HG02678 (cell line): Measurements from ENCODE around the gene BCL6B.
"Not testable (repeated sequence)": the region's sequence is repeated elsewhere in the genome, so short reads cannot be mapped to it uniquely, and the experiment has no call there.

Experiments used
- ATAC-seq: cut with Tn5 transposase; IDR thresholded peaks from one replicate; pipeline ENCODE4 v1.9.1; 2021; ENCODE audit warnings: mild to moderate bottlenecking, moderate library complexity; ENCODE audit not compliant: unreplicated experiment

Gene BCL6B

GRCh38 chr17:7050583-7050982 is 27.7 kb downstream of the BCL6B start:
- not testable (repeated sequence) for ATAC-seq

GRCh38 chr17:7056386-7056785 is 33.5 kb downstream of the BCL6B start:
- ATAC-seq = no peak

DNA sequence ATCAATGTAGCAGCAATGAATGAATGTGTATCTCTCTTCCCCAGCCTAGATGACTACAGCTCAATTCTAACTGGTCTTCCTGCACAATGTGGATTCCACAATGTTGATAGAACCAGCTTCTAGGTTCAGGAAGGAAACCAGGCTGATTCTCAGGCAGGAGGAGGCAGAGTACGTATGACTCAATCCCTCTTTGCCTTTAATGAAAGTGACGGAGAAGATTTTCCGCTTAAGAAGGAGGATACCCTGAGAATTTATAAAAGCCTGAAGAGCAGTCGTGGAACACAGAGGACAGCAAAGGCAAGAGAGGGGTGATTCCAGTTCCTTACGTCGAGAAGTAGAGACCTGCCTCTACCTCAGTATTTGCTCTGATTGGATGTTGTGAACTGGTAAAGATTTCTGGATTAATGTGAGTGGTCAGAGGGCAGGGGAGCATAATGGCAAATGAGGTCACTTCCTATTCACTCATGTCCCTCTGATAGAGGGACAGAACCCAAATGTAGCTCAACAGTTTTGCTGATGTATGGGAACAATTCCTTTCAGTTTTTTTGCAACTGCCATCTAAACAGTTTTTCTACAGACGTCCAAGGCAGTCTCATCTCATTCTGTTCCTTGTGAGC is 36.1 kb downstream of the BCL6B start:
- ATAC-seq = no peak

- no peak for ATAC-seq
Measured at GRCh38 chr17:7060165-7060891, 37.5 kb downstream of the BCL6B start.

DNA sequence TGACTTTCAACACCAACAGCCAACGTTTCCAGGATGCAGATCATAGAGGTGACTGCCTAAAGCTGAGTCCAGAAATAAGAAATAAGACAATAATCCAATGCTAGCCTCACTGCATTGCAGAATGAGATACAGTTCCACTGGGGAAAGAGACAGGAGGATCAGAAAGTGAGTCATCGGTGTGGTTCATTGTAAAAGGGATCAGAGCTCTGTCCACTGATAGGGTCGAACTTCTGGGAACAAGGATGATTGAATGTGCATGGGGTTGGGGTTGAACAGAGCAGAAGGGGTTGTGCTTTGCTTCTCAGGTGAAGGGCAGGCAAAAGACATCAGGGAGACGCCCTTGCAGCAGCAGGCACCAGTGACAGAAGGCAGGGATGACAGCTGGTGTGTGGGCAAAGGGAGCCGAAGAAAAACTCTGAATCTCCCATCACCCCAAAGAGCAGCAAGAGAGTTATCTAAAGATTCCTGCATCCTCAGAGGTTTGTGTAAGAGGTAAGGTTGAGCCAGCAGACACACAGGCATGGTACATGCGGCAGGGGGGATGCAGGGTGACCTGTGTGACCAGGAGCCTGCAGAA is 40.8 kb downstream of the BCL6B start:
- no peak for ATAC-seq

GRCh38 chr17:7064261-7064660 is 41.4 kb downstream of the BCL6B start:
- no peak for ATAC-seq

- no peak for ATAC-seq
Measured at GRCh38 chr17:7067198-7067597, 44.3 kb downstream of the BCL6B start.

GRCh38 chr17:7068268-7068667 is 45.4 kb downstream of the BCL6B start:
- ATAC-seq = no peak

DNA sequence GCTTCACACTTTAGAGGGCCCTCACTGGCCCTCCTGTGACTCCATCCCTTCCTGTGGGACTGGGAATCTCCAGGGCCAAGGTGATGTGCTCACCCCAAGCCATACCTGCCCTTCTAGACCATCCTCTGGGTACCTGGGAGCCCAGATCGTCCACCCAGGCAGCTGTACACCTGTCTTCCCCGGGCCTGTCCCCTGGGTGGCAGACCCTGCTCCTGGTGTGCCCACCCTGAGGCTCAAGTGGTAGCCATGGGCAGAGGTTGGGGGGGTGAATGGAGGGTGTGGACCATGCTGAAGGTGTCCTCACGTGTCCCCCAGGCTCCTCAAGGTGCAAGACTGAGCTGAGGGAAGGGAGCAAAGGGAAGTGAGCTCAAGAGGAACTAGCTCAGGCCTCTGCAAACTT is 47.9 kb downstream of the BCL6B start:
- no peak for ATAC-seq

- ATAC-seq = no peak
Measured at GRCh38 chr17:7072406-7072805, 49.6 kb downstream of the BCL6B start.

DNA sequence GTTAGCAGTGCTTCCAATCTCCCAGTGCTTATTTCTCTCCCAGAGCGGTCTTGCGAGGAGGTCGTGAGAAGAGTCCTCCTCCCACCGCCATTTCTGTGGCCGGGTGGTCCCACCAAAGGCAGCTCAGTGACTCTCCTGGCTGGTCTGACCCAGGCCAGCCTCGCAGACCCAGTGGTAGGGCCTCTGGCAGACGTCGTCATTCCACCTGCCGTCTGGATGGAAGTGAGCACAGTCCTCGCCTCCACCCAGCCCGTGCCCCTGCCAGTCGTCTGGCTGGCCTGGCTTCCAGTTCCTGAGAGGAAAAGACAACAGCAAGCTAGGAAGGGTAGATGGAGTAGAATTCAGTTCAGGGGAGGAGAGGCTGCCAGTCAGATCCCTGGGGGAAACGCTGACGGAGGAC is 52.1 kb downstream of the BCL6B start:
- no peak for ATAC-seq

- no peak for ATAC-seq
Measured at GRCh38 chr17:7077911-7078546, 55.2 kb downstream of the BCL6B start.

GRCh38 chr17:7078711-7079110 is 55.9 kb downstream of the BCL6B start:
- ATAC-seq = no peak
